ENCODE results near the gene SH2D4B. TPM values are rescaled to one million over a fixed set of nuclear protein-coding genes. Genes with fewer than 3 reads are reported as not detected.

SH2D4B gene
- total RNA-seq, 4 donors from 2014 or later = 0.26 to 0.42 TPM; not detected in 2

DNA sequence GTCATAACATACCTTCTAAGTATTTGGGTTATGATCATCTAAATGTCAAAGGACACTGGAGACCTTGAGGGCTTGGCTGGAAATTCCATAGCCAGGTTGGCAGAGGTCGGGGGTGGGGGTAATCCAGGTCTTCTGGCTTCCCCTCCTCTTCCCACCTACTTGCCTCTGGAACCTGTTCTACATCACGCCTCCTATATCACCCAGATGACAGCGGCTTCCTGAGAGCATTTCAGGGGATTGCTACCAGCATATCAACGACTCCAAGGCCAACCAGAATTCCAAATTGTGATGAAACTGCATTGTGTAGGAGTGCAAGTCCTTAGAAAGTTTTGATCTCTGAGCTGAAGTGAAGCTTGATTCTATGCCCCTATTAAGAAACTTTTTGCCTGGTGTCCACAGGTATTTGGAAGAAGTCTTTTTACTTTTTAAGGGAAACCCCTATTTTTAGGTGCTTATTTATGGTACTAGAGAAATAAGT lies 95.7 kb downstream of the SH2D4B start:
- H3K9me3 ChIP-seq = no peaks in the 10 kb centered on the region
- 71% methylated on average over 4 of the region's 4 CpGs for WGBS
- H3K36me3 ChIP-seq = no peaks in the 10 kb centered on the region
- H3K4me1 ChIP-seq = no peaks in the 10 kb centered on the region
- H3K27me3 ChIP-seq = no peaks in the 10 kb centered on the region
- no peak overlapping the region for H3K4me3 ChIP-seq
- DNase-seq (ENCODE audit: extremely low spot score) = no peak
- H3K27ac ChIP-seq (replicated peaks in 1 of 4) = no peak overlapping the region
- intact Hi-C loops (cut with DNase I) = no loop called here
- TF ChIP-seq POLR2AphosphoS5 (IDR thresholded peaks at IDR 0.05) (no peak), EP300 (IDR thresholded peaks at IDR 0.05) (no peak), POLR2A (IDR thresholded peaks at IDR 0.05; ENCODE audit: low read depth) (no peak)
- TF ChIP-seq, protein P1, sequence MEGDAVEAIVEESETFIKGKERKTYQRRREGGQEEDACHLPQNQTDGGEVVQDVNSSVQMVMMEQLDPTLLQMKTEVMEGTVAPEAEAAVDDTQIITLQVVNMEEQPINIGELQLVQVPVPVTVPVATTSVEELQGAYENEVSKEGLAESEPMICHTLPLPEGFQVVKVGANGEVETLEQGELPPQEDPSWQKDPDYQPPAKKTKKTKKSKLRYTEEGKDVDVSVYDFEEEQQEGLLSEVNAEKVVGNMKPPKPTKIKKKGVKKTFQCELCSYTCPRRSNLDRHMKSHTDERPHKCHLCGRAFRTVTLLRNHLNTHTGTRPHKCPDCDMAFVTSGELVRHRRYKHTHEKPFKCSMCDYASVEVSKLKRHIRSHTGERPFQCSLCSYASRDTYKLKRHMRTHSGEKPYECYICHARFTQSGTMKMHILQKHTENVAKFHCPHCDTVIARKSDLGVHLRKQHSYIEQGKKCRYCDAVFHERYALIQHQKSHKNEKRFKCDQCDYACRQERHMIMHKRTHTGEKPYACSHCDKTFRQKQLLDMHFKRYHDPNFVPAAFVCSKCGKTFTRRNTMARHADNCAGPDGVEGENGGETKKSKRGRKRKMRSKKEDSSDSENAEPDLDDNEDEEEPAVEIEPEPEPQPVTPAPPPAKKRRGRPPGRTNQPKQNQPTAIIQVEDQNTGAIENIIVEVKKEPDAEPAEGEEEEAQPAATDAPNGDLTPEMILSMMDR (IDR thresholded peaks at IDR 0.05) = no peak

DNA sequence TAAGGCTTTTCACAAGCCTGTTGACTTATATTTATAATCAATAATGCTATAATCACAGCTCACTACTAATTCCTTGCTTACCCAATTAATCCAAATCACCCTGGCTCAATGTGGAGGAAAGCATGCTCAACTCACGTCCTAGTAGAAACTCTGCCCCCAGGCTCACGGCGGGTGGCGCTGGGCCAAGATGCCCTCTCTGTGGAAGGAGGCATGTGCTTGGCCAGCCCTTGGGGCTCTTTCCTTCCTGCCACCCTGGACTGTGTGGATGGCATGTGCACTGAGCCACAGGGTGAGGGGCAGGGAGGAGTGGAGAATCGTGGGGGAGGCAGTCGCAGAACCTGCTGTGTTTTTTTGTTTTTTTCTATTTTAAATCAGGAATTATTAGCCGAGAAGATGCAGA lies 96.2 kb downstream of the SH2D4B start:
- Histone ChIP-seq H3K9me3 (no peaks in the 10 kb centered on the region), H3K27ac (replicated peaks in 1 of 4) (no peak overlapping the region), H3K36me3 (no peaks in the 10 kb centered on the region), H3K27me3 (no peaks in the 10 kb centered on the region), H3K4me1 (no peaks in the 10 kb centered on the region), H3K4me3 (no peak overlapping the region)
- no peak for TF ChIP-seq EP300 (IDR thresholded peaks at IDR 0.05)
- no peak for TF ChIP-seq POLR2A (IDR thresholded peaks at IDR 0.05; ENCODE audit: low read depth)
- no peak for TF ChIP-seq POLR2AphosphoS5 (IDR thresholded peaks at IDR 0.05)
- TF ChIP-seq, protein P1 (IDR thresholded peaks at IDR 0.05) = no peak
- intact Hi-C loops (cut with DNase I) = no loop called here
- no peak for DNase-seq (ENCODE audit: extremely low spot score)
- WGBS = 84% methylated on average over 7 of the region's 7 CpGs

DNA sequence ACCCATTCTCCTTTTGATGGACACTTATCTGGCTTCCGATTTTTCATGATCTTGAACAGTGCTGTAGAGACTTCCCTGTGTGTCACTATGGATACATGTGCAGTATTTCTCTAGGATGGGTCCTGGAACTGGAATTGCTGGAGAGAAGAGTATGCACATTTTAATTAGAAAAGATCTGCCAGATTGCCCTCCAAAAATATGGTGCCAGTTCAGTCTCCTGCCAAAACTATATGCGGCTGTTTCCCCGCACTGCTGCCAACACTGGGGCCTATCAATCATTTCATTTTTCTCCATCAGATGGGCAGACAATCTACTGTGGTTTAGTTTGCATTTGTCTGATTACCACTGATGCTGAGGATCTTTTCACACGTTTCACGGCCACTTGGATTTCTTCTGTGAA lies 105.0 kb downstream of the SH2D4B start:
- WGBS = 78% methylated on average over 5 of the region's 5 CpGs
- Histone ChIP-seq H3K4me3 (no peak overlapping the region), H3K4me1 (no peaks in the 10 kb centered on the region), H3K27ac (replicated peaks in 1 of 4) (no peak overlapping the region), H3K27me3 (no peaks in the 10 kb centered on the region), H3K36me3 (no peaks in the 10 kb centered on the region), H3K9me3 (no peaks in the 10 kb centered on the region)
- TF ChIP-seq POLR2AphosphoS5 (IDR thresholded peaks at IDR 0.05) (no peak), EP300 (IDR thresholded peaks at IDR 0.05) (no peak), POLR2A (IDR thresholded peaks at IDR 0.05; ENCODE audit: low read depth) (no peak)
- TF ChIP-seq, protein P1 (IDR thresholded peaks at IDR 0.05) = no peak
- intact Hi-C loops (cut with DNase I) = no loop called here
- DNase-seq (ENCODE audit: extremely low spot score) = no peak

- H3K4me3 ChIP-seq = no peak overlapping the region
- H3K4me1 ChIP-seq = no peaks in the 10 kb centered on the region
- no peak overlapping the region for H3K27ac ChIP-seq (replicated peaks in 1 of 4)
- intact Hi-C loops (cut with DNase I) = no loop called here
- no peak for DNase-seq (ENCODE audit: extremely low spot score)
- TF ChIP-seq POLR2A (IDR thresholded peaks at IDR 0.05; ENCODE audit: low read depth) (no peak), EP300 (IDR thresholded peaks at IDR 0.05) (no peak), POLR2AphosphoS5 (IDR thresholded peaks at IDR 0.05) (no peak)
- TF ChIP-seq, protein P1 (IDR thresholded peaks at IDR 0.05) = no peak
- no peaks in the 10 kb centered on the region for H3K36me3 ChIP-seq
- no peaks in the 10 kb centered on the region for H3K27me3 ChIP-seq
- no peaks in the 10 kb centered on the region for H3K9me3 ChIP-seq
Measured at GRCh38 chr10:80646366-80646765, 108.7 kb downstream of the SH2D4B start.

DNA sequence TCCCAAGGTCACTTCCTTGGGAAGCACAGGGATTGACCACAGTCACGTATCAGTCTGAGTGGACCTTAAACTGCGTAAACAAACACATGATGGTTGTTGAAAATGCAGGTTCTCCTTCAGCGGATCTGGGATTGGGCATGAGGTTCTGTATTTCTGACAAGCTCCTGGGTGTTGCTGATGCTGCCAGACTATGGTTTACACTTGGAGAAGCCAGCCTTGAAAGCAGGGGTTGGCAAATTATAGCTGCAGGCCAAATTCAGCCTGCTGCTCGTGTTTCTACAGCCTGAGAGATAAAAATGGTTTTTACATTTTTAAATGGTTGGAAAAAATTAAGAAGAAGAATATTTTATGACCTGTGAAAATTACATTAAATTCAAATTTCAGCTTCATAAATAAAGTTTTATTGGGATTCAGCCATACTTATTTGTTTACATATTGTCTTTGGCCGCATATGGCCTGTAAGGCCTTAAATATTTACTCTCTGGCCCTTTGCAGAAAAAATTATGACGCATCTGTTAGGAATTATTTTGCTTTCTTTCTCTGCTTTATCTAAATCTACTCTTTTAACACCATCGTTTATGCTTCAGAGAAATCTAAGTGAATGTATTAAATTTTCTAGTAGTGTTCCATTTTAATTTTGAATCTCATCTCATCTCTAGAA lies 109.6 kb downstream of the SH2D4B start:
- no peaks in the 10 kb centered on the region for H3K27me3 ChIP-seq
- H3K4me1 ChIP-seq = no peaks in the 10 kb centered on the region
- no peaks in the 10 kb centered on the region for H3K36me3 ChIP-seq
- no peak overlapping the region for H3K27ac ChIP-seq (replicated peaks in 1 of 4)
- no peaks in the 10 kb centered on the region for H3K9me3 ChIP-seq
- DNase-seq (ENCODE audit: extremely low spot score) = no peak
- no peak overlapping the region for H3K4me3 ChIP-seq
- intact Hi-C loops (cut with DNase I) = no loop called here
- WGBS = 73% methylated on average over 7 of the region's 7 CpGs
- TF ChIP-seq POLR2A (IDR thresholded peaks at IDR 0.05; ENCODE audit: low read depth) (no peak), POLR2AphosphoS5 (IDR thresholded peaks at IDR 0.05) (no peak), EP300 (IDR thresholded peaks at IDR 0.05) (no peak)
- TF ChIP-seq, protein P1 (IDR thresholded peaks at IDR 0.05) = no peak
